Measurements from ENCODE around the gene HOTAIR.

HOTAIR gene

DNA sequence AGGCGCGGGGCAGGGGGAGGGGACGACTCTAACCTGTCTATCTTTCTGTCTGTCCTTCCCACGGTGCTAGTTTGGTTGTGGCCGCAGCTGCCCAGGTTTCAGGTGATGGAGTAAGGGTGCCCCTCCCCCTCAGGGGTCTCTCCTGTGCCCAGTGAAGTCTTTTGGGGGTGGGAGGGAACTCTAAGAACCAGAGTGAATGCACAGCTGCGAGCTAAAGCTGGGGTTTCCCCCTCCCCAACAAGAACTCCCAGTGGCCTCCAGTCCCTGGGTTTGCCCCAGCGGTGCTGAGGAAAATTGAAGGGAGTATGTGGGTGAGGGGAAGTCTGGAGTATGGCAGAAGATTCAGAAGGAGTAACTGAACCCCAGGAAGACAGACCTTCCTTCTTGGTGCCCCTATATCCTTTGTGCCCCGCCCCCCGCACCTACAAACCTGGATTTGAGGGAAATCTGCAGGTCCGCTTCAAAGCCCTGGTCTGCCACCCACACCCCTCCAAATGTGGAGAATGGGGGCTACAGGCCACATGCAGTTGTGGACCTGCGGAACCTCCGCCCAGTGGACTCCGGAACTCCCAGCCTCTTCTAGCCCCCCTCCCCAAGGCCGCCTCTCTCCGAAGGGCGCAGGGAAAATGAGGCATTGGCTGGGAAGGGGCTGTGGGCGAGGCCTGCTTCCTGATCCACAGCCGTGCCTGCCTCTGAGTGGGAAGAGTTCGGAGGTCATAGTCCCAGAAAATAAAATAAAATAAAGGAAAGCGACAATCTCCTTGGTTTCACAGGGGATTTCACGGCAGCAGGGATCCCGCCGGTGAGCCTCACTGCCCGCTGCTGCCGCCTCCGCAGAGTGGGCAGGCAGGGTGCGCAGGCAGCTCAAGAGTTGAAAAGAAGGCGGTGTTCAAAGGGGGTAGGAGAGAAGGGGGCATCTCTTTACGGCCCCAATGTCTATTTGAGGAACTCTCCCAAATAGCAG is 21.8 kb upstream of the HOTAIR start:
- no peak for TF ChIP-seq NFRKB (IDR thresholded peaks at IDR 0.05)
- TF ChIP-seq, protein P1, sequence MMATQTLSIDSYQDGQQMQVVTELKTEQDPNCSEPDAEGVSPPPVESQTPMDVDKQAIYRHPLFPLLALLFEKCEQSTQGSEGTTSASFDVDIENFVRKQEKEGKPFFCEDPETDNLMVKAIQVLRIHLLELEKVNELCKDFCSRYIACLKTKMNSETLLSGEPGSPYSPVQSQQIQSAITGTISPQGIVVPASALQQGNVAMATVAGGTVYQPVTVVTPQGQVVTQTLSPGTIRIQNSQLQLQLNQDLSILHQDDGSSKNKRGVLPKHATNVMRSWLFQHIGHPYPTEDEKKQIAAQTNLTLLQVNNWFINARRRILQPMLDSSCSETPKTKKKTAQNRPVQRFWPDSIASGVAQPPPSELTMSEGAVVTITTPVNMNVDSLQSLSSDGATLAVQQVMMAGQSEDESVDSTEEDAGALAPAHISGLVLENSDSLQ (IDR thresholded peaks at IDR 0.05) = no peak
- 0 out of 2 replicates have a peak, but pooled peaks have one; percentile 14 for TF ChIP-seq HDGF (IDR thresholded peaks at IDR 0.05; ENCODE audit: borderline replicate concordance)
- no peak for TF ChIP-seq ELF4 (IDR thresholded peaks at IDR 0.05)
- no peak for DNase-seq (ENCODE audit: extremely low spot score)
- CTCF ChIA-PET = interaction anchor here (1.4 to 4.8 kb wide), 5 partner anchors 8 to 218 kb away, joined by 3 to 27 read pairs (median 7); partner anchors contain the start of gene HOXC10
- POLR2A ChIA-PET = interaction anchor here (0.8 to 7.6 kb wide), 6 partner anchors 10 to 209 kb away, joined by 3 to 69 read pairs (median 4); partner anchors contain the start of genes HOXC10 and HOXC8

DNA sequence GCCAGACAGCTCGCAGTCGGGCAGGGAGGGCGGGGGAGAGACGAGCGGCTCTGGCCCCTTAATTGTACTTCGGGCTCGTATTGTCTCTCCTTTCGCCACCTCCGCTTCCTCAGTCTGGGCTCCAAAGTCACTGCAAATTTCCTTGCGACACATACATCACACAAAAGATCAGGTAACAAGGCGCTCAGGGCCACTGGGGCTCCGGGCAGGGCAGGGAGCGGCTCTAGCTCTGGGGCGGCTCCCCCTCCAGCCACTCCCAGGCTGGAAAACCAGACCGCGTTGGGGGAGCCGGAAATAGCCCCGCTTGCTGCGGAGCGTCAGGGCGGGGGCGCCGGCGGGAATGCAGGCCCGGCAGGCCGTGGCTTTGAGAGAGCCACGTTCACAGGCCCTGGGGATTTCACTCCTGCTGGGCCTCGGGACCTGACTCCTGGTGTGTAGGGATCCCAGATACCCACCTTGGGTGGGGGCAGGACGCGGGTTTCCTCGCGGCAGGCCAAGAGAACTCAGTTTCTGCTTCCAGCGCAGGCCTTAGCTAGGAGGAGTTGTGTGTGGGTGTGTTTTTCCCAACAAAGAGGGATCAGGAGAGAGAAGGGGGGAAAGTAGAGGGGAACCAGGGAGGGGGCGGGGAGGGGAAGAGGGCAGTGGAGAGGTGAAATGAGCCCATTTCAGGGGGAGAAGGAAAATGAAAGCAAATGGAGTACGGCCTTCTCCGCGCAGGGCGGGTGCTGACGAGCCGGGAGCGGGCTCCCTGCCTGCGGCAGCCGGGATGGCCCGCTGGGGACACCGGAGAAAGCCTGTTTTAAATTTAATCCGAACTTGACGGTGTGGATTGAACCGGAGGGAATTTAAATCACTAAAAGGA is 20.9 kb upstream of the HOTAIR start:
- POLR2A ChIA-PET = interaction anchor here (0.6 to 7.6 kb wide), 10 partner anchors 9 to 212 kb away, joined by 3 to 69 read pairs (median 3); partner anchors contain the start of genes HOXC10 and HOXC8
- no peak for DNase-seq (ENCODE audit: extremely low spot score)
- CTCF ChIA-PET = interaction anchor here (0.8 to 1.4 kb wide), 5 partner anchors 11 to 252 kb away, joined by 3 to 4 read pairs (median 3); partner anchors contain the start of gene HOXC10
- no peak for TF ChIP-seq HDGF (IDR thresholded peaks at IDR 0.05; ENCODE audit: borderline replicate concordance)
- TF ChIP-seq SP1 (IDR thresholded peaks at IDR 0.05) = no peak
- no peak for TF ChIP-seq FOXM1 (IDR thresholded peaks at IDR 0.05; ENCODE audit: borderline replicate concordance)
- TF ChIP-seq FOXK2 (IDR thresholded peaks at IDR 0.05) = no peak
- TF ChIP-seq, protein P1 (IDR thresholded peaks at IDR 0.05) = no peak
- no peak for TF ChIP-seq TARDBP (IDR thresholded peaks at IDR 0.05)
- TF ChIP-seq ARNT (IDR thresholded peaks at IDR 0.05) = no peak
- TF ChIP-seq NFRKB (IDR thresholded peaks at IDR 0.05) = no peak

DNA sequence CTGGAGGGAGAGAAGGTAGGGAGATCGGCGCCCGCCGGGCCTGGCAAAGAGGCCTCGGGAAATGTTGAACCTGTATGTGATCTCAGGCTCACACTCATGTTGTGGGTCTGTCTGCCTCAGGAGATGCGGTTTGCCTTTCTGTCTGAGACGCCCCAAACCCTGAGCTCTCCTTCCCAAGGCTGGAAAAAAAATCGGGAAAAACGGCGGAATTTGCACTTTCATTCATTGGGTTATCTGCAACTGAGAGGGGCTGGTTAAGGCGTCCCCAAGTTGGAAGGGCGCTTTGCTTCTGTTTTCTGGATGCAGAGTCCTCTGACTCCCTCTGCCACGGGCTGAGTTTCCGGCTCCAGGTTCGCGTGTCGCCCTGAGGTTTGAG is 20.2 kb upstream of the HOTAIR start:
- TF ChIP-seq NFRKB (IDR thresholded peaks at IDR 0.05) (no peak), BHLHE40 (IDR thresholded peaks at IDR 0.05; ENCODE audit: borderline replicate concordance) (no peak), L3MBTL2 (conservative IDR thresholded peaks at IDR 0.05) (no peak), FOXM1 (IDR thresholded peaks at IDR 0.05; ENCODE audit: borderline replicate concordance) (no peak), SP1 (IDR thresholded peaks at IDR 0.05) (no peak), ZNF384 (IDR thresholded peaks at IDR 0.05) (no peak), ARNT (IDR thresholded peaks at IDR 0.05) (no peak)
- ChIA-PET POLR2A (interaction anchor here (0.6 to 7.6 kb wide), 8 partner anchors 8 to 212 kb away, joined by 3 to 69 read pairs (median 3); partner anchors contain the start of genes HOXC10 and HOXC8), CTCF (interaction anchor here (0.6 to 1.4 kb wide), 6 partner anchors 10 to 251 kb away, joined by 3 to 4 read pairs (median 3); partner anchors contain the start of gene HOXC10)
- DNase-seq (ENCODE audit: extremely low spot score) = no peak

GRCh38 chr12:53994264-53995001 is 19.7 kb upstream of the HOTAIR start:
- ChIA-PET CTCF (interaction anchor here (0.6 to 1.4 kb wide), 5 partner anchors 9 to 248 kb away, joined by 3 read pairs; partner anchors contain the start of gene HOXC10), POLR2A (interaction anchor here (0.8 to 1.4 kb wide), 4 partner anchors 15 to 213 kb away, joined by 3 read pairs; partner anchors contain the start of gene HOXC8)
- no peak for DNase-seq (ENCODE audit: extremely low spot score)
- no peak for TF ChIP-seq FOXM1 (IDR thresholded peaks at IDR 0.05; ENCODE audit: borderline replicate concordance)
- TF ChIP-seq L3MBTL2 (conservative IDR thresholded peaks at IDR 0.05) = peak; percentile 28; the same call in 1 of the 2 replicates

- ChIA-PET CTCF (interaction anchor here (1.3 kb wide), 1 partner anchor 9 kb away, joined by 3 read pairs; the partner anchor contains the start of gene HOXC10), POLR2A (no interaction called here)
- DNase-seq (ENCODE audit: extremely low spot score) = no peak
- TF ChIP-seq CTBP1 (IDR thresholded peaks at IDR 0.05; ENCODE audit: borderline replicate concordance) = no peak
- no peak for TF ChIP-seq BHLHE40 (IDR thresholded peaks at IDR 0.05; ENCODE audit: borderline replicate concordance)
- TF ChIP-seq, protein P1 (IDR thresholded peaks at IDR 0.05) = no peak
- TF ChIP-seq ZNF384 (IDR thresholded peaks at IDR 0.05) = no peak
- no peak for TF ChIP-seq HDGF (IDR thresholded peaks at IDR 0.05; ENCODE audit: borderline replicate concordance)
- TF ChIP-seq SP1 (IDR thresholded peaks at IDR 0.05) = no peak
- TF ChIP-seq FOXM1 (IDR thresholded peaks at IDR 0.05; ENCODE audit: borderline replicate concordance) = no peak
- TF ChIP-seq TARDBP (IDR thresholded peaks at IDR 0.05) = no peak
- TF ChIP-seq ARNT (IDR thresholded peaks at IDR 0.05) = no peak
- TF ChIP-seq LEF1 (IDR thresholded peaks at IDR 0.05; ENCODE audit: borderline replicate concordance) = no peak
- TF ChIP-seq L3MBTL2 (conservative IDR thresholded peaks at IDR 0.05) = no peak
- no peak for TF ChIP-seq FOXK2 (IDR thresholded peaks at IDR 0.05)
- TF ChIP-seq FOXA1 (IDR thresholded peaks at IDR 0.05) = no peak
- TF ChIP-seq ELF4 (IDR thresholded peaks at IDR 0.05) = no peak
- TF ChIP-seq SUZ12 (IDR thresholded peaks at IDR 0.05) = no peak
- no peak for TF ChIP-seq NFRKB (IDR thresholded peaks at IDR 0.05)
Observed at GRCh38 chr12:53994009-53994263, 19.2 kb upstream of the HOTAIR start.

Measured in HEK293T (cell line).